Gastrocnemius medialis (tissue), 4 donors: ENCODE data around the gene PDZRN3. TPM values are rescaled to one million over a fixed set of nuclear protein-coding genes. Genes with fewer than 3 reads are reported as not detected.

Source experiments
- ATAC-seq, 2 donors: fragments of 150-250 bp; one replicate each; pipeline ENCODE4 v1.9.1; 2016
- DNase-seq, 2 donors: peaks; one replicate each; pipeline ENCODE4 v3.0.0-alpha.2; 2019
- H3K27ac ChIP-seq, 4 donors: fragments of 200-600 bp; sonication (generic); 1 replicate in 1 of 4; 2 replicates in 3 of 4; pipeline ENCODE4 v1.5.1; 2016 to 2018; ENCODE audit warnings: mild to moderate bottlenecking in 2 of 4, moderate library complexity in 1 of 4
- H3K27me3 ChIP-seq, 3 donors: fragments of 200-600 bp; sonication (generic) in 2 of 3; 1 replicate in 1 of 3; 2 replicates in 2 of 3; pipeline versions ENCODE4 v1.5.1 to v1.6.0; 2016 to 2019; ENCODE audit warnings: mild to moderate bottlenecking in 1 of 3, moderate library complexity in 1 of 3
- H3K36me3 ChIP-seq, 2 donors: fragments of 200-600 bp; sonication (generic) in 1 of 2; one replicate each; pipeline ENCODE4 v1.5.1; 2017 to 2018
- H3K4me1 ChIP-seq, 2 donors: fragments of 200-600 bp; sonication (generic) in 1 of 2; one replicate each; pipeline ENCODE4 v1.5.1; 2016 to 2017; ENCODE audit warnings: mild to moderate bottlenecking in 2 of 2
- H3K4me3 ChIP-seq, 4 donors: fragments of 200-600 bp; sonication (generic) in 3 of 4; 1 replicate in 1 of 4; 2 replicates in 3 of 4; pipeline ENCODE4 v1.5.1; 2016 to 2019; ENCODE audit warnings: mild to moderate bottlenecking in 2 of 4
- H3K9me3 ChIP-seq, 3 donors: fragments of 200-600 bp; sonication (generic) in 2 of 3; 1 replicate in 1 of 3; 2 replicates in 2 of 3; pipeline ENCODE4 v1.5.1; 2016 to 2019
- POLR2A ChIP-seq, 2 donors: fragments of 450-650 bp; IDR thresholded peaks; one replicate each; pipeline ENCODE4 v1.6.1; 2017; ENCODE audit warnings: antibody characterized with exemption in 2 of 2, mild to moderate bottlenecking in 2 of 2, moderate library complexity in 2 of 2
- in situ Hi-C, 4 donors: fragments of 200-750 bp; cut with MboI; loops; one replicate each; pipeline versions ENCODE4 v1.15.0 to v1.8.0; 2017; ENCODE audit warnings: low sequenced_read_pairs in 4 of 4
- intact Hi-C: fragments of 100-400 bp; cut with DNase I; formaldehyde crosslinking; loops from one replicate; pipeline ENCODE4 v1.15.1; 2023; ENCODE audit warnings: low total_unique reads
- total RNA-seq, 4 donors: library from RNA; depleted of rRNA; stranded (reverse); fragments of >200 nt; gene quantifications; one replicate each; pipeline versions ENCODE4 v1.1.0 to v1.2.3, GENCODE V29; 2016
- TF ChIP-seq, protein P1 (sequence below), 5 experiments: fragments of 450-650 bp in 3 of 5; fragments of 200-600 bp in 2 of 5; sonication (generic) in 2 of 5; IDR thresholded peaks in 4 of 5; conservative IDR thresholded peaks in 1 of 5; 1 replicate in 4 of 5; 2 replicates in 1 of 5; pipeline ENCODE4 v1.5.1; 2016 to 2019; ENCODE audit warnings: antibody characterized with exemption in 5 of 5, mild to moderate bottlenecking in 3 of 5, moderate library complexity in 3 of 5

The PDZRN3 gene
- total RNA-seq, 4 donors from 2014 or later, result 9.1 to 30.3 (median 24.7) TPM

DNA sequence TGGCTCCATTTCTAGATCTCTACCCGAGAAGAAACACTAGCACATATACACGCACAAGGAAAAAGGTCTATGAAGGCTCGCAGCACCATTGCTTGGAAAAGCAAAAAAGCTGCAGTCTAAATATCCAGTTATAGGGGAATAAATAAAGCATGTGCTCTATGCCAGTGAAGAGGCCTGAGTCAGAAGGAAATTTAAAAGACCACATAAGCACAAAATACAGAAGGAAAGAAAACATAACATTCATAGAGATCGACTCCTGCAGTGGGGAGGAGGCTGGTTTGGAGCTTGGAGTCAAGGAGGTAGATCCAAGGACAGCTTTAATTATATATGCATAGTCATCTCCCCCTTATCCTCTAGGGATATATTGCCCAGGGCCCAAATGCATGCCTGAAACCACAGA is 114.4 kb downstream of the PDZRN3 start:
- intact Hi-C loops (no loop called here), in situ Hi-C loops (loop anchor here (5.0 to 25.0 kb wide), 5 partner anchors 94 to 334 kb away; no protein-coding TSS in a partner anchor)
- Histone ChIP-seq H3K9me3 (no peaks in the 10 kb centered on the region), H3K27ac (peak overlapping the region; percentile 57 to 70 (median 66)), H3K4me1 (peaks cover 33 to 41% of the 10 kb centered on the region in 2 donors), H3K36me3 (no peaks in the 10 kb centered on the region), H3K4me3 (no peak overlapping the region), H3K27me3 (no peaks in the 10 kb centered on the region)
- no peak for TF ChIP-seq POLR2A (IDR thresholded peaks at IDR 0.05)
- TF ChIP-seq, protein P1, sequence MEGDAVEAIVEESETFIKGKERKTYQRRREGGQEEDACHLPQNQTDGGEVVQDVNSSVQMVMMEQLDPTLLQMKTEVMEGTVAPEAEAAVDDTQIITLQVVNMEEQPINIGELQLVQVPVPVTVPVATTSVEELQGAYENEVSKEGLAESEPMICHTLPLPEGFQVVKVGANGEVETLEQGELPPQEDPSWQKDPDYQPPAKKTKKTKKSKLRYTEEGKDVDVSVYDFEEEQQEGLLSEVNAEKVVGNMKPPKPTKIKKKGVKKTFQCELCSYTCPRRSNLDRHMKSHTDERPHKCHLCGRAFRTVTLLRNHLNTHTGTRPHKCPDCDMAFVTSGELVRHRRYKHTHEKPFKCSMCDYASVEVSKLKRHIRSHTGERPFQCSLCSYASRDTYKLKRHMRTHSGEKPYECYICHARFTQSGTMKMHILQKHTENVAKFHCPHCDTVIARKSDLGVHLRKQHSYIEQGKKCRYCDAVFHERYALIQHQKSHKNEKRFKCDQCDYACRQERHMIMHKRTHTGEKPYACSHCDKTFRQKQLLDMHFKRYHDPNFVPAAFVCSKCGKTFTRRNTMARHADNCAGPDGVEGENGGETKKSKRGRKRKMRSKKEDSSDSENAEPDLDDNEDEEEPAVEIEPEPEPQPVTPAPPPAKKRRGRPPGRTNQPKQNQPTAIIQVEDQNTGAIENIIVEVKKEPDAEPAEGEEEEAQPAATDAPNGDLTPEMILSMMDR (IDR thresholded peaks at IDR 0.05 in 4 of 5, conservative IDR thresholded peaks at IDR 0.05 in 1 of 5), result no peak
- ATAC-seq, result no peak
- DNase-seq, result no peak

DNA sequence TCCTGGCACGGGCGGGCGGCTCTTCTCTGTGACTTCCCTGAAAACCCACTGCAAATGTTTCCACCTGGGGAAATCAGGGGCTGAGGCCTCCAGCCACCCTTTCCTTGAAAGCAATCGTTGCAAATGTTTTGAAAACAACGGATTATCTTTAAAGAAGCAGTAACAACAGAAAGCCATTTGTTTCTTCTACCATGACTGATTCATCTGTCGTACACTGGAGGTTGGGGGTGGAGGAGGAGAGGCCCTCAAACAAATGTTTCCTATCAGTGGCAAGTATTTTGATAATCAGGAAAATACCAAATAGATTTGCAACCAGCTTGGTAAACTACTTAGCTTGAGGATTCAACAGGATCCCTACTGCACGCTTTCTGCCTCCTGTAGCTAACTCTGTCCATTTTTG is 114.9 kb downstream of the PDZRN3 start:
- no peaks in the 10 kb centered on the region for H3K27me3 ChIP-seq
- no peaks in the 10 kb centered on the region for H3K36me3 ChIP-seq
- H3K27ac ChIP-seq, result peak overlapping the region; percentile 57 to 70 (median 66)
- ATAC-seq (no peak), DNase-seq (no peak)
- H3K4me3 ChIP-seq, result no peak overlapping the region
- no peak for TF ChIP-seq POLR2A (IDR thresholded peaks at IDR 0.05)
- TF ChIP-seq, protein P1 (IDR thresholded peaks at IDR 0.05 in 4 of 5, conservative IDR thresholded peaks at IDR 0.05 in 1 of 5), result no peak
- H3K4me1 ChIP-seq, result peaks cover 33 to 46% of the 10 kb centered on the region in 2 donors
- intact Hi-C loops (loop anchor here (1.0 to 10.0 kb wide), 2 partner anchors 259 to 1785 kb away; partner anchors contain the start of gene EIF4E3), in situ Hi-C loops (loop anchor here (5.0 to 25.0 kb wide), 7 partner anchors 55 to 345 kb away; no protein-coding TSS in a partner anchor)
- H3K9me3 ChIP-seq, result no peaks in the 10 kb centered on the region

DNA sequence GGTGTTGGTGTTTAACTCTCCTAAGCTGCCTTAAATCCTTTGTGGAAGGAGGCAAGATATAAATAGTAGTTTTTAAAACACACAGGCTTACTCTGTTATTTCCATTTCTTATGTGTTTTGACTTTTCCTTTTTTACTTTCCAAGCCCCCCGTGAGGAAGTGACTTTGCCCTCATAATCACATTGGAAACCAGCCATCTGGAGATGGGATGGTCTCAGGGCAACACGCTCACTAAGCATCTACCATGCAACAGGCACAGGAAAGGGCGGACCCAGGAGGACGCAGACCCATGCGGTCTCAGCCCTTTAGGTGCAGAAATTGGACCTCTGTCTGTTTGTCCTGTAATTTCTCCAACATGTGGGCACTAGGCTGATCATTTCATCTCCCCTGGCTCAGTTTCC is 115.7 kb downstream of the PDZRN3 start:
- in situ Hi-C loops, result loop anchor here in 3 of 4 donors (10.0 to 25.0 kb wide), 4 partner anchors 54 to 346 kb away; no protein-coding TSS in a partner anchor
- DNase-seq (no peak), ATAC-seq (no peak)
- Histone ChIP-seq H3K27me3 (no peaks in the 10 kb centered on the region), H3K9me3 (no peaks in the 10 kb centered on the region), H3K27ac (peak overlapping the region; percentile 57 to 70 (median 66)), H3K4me3 (no peak overlapping the region), H3K36me3 (no peaks in the 10 kb centered on the region), H3K4me1 (peaks cover 37 to 54% of the 10 kb centered on the region in 2 donors)
- intact Hi-C loops, result loop anchor here (1.0 to 10.0 kb wide), 2 partner anchors 260 to 1784 kb away; partner anchors contain the start of gene EIF4E3
- TF ChIP-seq POLR2A (IDR thresholded peaks at IDR 0.05), result no peak
- TF ChIP-seq, protein P1 (IDR thresholded peaks at IDR 0.05 in 4 of 5, conservative IDR thresholded peaks at IDR 0.05 in 1 of 5), result no peak

DNA sequence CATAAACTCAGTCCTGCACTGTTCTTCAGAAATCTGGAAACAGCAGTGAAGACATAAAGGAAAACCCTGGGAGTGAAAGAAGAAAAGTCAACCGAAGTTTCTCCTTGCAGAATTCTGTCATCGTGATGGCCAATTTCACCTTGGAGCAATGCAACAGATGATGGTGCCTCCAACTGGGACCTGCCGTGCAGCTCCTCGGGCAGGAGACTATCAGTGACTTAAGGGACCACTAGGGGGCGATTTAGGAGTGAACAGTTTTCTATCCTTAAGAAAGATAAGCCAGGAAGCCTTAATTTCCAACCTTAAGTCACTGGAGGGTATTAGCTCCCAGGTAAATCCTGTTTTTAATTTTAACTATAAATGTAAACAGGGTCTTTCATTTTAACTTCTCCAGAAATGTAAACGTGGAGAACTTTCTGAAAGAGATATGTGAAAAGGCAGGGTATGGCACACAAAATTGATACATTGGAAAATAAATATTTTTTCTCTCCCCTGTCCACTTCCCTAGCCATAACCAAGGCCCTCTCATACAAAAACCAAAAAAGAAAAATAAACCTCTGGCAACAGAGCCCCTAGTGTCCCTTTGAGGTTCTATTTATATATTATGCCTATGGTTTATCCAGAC is 116.3 kb downstream of the PDZRN3 start:
- H3K4me1 ChIP-seq, result peaks cover 43 to 60% of the 10 kb centered on the region in 2 donors
- H3K27ac ChIP-seq, result peak overlapping the region; percentile 57 to 70 (median 66)
- H3K27me3 ChIP-seq, result no peaks in the 10 kb centered on the region
- no peak for TF ChIP-seq POLR2A (IDR thresholded peaks at IDR 0.05)
- TF ChIP-seq, protein P1 (IDR thresholded peaks at IDR 0.05 in 4 of 5, conservative IDR thresholded peaks at IDR 0.05 in 1 of 5), result peak; percentile 62 to 81 (median 76)
- no peak overlapping the region for H3K4me3 ChIP-seq
- ATAC-seq, result peak; percentile 79 to 80
- DNase-seq, result peak; percentile 50 to 51
- H3K9me3 ChIP-seq, result no peaks in the 10 kb centered on the region
- in situ Hi-C loops, result loop anchor here in 3 of 4 donors (10.0 to 25.0 kb wide), 4 partner anchors 54 to 346 kb away; no protein-coding TSS in a partner anchor
- H3K36me3 ChIP-seq, result no peaks in the 10 kb centered on the region
- intact Hi-C loops, result loop anchor here (1.0 to 10.0 kb wide), 3 partner anchors 112 to 1784 kb away; partner anchors contain the start of gene EIF4E3
